ENCODE data around the gene MIAT. TPM values are rescaled to one million over a fixed set of nuclear protein-coding genes. Genes with fewer than 3 reads are reported as not detected.
A peak's percentile ranks its signal among the peaks of the same experiment; 100 is the strongest.

MIAT gene
- total and polyA plus RNA-seq, 12 donors = 0.18 to 23.9 (median 3.1) TPM

DNA sequence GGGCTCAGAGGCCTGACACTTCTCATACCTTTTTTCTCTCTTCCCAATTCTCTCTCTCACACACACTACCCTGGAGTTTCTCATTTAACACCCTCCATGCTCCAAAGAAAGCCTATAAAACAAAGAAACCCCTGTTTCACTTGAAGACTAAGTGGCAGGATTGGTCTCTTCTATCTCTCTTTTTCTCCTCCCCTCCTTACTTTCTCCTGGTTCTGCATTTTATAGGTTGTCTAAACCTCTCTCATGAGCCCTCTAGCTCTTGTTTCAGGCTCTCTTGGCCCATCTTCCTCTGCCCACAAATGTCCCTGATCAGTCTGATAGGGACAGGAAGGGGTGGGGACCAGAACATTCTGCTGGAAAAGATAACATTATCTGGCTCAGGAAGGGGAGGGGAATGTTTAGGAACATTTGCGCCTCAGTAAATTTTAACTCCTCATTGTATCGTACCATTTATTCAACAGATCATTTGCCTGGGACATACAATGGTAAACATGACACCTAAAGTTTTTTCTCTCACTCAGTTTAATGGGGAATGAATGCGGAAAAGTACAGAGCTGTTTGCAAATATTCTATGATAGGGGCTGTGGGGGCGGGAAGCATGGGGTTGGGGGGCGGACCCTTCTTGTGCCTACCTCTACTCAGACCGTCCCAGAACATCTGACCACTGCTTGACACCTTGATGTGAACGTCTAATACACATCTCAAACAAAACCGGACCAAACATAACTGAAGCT, 24.8 kb upstream of the MIAT start:
- TF ChIP-seq POLR2A (IDR thresholded peaks at IDR 0.05) = no peak
- TF ChIP-seq, protein P1, sequence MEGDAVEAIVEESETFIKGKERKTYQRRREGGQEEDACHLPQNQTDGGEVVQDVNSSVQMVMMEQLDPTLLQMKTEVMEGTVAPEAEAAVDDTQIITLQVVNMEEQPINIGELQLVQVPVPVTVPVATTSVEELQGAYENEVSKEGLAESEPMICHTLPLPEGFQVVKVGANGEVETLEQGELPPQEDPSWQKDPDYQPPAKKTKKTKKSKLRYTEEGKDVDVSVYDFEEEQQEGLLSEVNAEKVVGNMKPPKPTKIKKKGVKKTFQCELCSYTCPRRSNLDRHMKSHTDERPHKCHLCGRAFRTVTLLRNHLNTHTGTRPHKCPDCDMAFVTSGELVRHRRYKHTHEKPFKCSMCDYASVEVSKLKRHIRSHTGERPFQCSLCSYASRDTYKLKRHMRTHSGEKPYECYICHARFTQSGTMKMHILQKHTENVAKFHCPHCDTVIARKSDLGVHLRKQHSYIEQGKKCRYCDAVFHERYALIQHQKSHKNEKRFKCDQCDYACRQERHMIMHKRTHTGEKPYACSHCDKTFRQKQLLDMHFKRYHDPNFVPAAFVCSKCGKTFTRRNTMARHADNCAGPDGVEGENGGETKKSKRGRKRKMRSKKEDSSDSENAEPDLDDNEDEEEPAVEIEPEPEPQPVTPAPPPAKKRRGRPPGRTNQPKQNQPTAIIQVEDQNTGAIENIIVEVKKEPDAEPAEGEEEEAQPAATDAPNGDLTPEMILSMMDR (IDR thresholded peaks at IDR 0.05) = no peak
- peak overlapping the region in 1 of 5 donors; percentile 52 for H3K27ac ChIP-seq
- intact Hi-C loops (cut with DNase I) = no loop called here
- DNase-seq = peak in 1 of 7 donors; percentile 12
- H3K4me1 ChIP-seq (replicated peaks in 1 of 2) = no peaks in the 10 kb centered on the region
- no peak overlapping the region for H3K4me3 ChIP-seq
- no peaks in the 10 kb centered on the region for H3K36me3 ChIP-seq (replicated peaks in 1 of 2)
- no peaks in the 10 kb centered on the region for H3K9me3 ChIP-seq (replicated peaks in 1 of 3)
- no peaks in the 10 kb centered on the region for H3K27me3 ChIP-seq
- 45 to 67% (median 57%) methylated on average over 8 of the region's 8 CpGs for WGBS, 4 donors

DNA sequence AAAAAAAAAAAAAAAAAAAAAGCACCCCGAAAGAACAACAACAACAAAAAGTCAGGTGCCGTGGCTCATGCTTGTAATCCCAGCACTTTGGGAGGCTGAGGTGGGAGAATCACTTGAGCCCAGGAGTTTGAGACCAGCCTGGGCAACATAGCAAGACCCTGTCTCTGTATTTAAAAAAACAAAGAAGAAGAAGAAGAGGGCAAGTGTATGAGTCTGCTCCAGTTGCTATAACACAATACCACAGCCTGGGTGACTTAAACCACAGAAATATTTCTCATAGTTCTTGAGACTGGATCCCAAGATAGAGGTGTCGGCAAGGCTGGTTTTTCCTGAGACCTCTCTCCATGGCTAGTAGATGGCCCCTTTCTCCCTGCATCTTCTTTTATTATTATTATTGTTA, 23.2 kb upstream of the MIAT start:
- Histone ChIP-seq H3K27me3 (no peaks in the 10 kb centered on the region), H3K27ac (no peak overlapping the region), H3K4me1 (replicated peaks in 1 of 2) (no peaks in the 10 kb centered on the region), H3K9me3 (replicated peaks in 1 of 3) (no peaks in the 10 kb centered on the region), H3K36me3 (replicated peaks in 1 of 2) (no peaks in the 10 kb centered on the region), H3K4me3 (no peak overlapping the region)
- intact Hi-C loops (cut with DNase I) = no loop called here
- TF ChIP-seq POLR2A (IDR thresholded peaks at IDR 0.05) = no peak
- TF ChIP-seq, protein P1 (IDR thresholded peaks at IDR 0.05) = no peak
- no peak for DNase-seq
- WGBS, 4 donors = 92 to 95% (median 94%) methylated on average over 3 of the region's 3 CpGs

DNA sequence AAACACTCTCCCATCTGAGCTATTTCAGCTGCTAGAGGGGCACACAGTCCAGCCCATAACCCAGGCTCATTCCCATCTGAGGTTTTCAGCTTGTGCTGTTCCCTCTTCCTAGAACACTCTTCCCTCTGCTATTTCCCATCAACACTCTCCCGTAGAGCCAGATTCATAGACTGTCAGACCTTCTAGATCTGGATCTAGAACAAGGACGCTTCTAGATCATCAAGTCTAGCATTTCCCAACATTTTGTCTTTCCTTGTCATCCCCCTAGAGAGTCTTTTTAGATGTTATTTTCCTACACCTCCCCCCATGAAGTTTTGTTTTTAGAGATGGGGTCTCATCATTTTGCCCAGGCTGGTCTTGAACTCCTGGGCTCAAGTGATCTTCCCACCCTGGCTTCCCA, 22.3 kb upstream of the MIAT start:
- no peaks in the 10 kb centered on the region for H3K27me3 ChIP-seq
- no peak for DNase-seq
- no peak for TF ChIP-seq POLR2A (IDR thresholded peaks at IDR 0.05)
- TF ChIP-seq, protein P1 (IDR thresholded peaks at IDR 0.05) = no peak

DNA sequence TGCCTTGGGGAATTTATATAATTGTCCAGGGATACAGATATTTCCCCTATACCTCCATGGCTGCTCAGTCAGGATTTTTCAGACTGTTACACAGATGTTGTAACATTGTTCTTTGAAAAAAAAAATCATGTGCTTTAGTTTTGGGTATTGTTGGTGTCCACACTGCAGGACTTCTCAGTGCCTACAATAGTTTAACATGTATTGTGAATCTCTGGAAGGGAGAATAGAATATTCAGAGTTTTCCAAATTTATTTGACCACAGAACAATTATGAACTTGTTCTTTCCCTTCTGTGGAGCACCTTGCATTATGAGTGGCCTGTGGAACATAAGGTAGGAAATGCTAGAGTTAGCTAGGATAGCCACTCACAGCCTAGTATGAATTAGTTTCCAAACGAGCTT, 21.1 kb upstream of the MIAT start:
- TF ChIP-seq, protein P1 (IDR thresholded peaks at IDR 0.05) = no peak
- no peak for TF ChIP-seq POLR2A (IDR thresholded peaks at IDR 0.05)
- Histone ChIP-seq H3K36me3 (replicated peaks in 1 of 2) (no peaks in the 10 kb centered on the region), H3K27ac (no peak overlapping the region), H3K27me3 (no peaks in the 10 kb centered on the region), H3K9me3 (replicated peaks in 1 of 3) (no peaks in the 10 kb centered on the region), H3K4me3 (no peak overlapping the region), H3K4me1 (replicated peaks in 1 of 2) (no peaks in the 10 kb centered on the region)
- intact Hi-C loops (cut with DNase I) = no loop called here
- no peak for DNase-seq
- 16 to 38% (median 24%) methylated on average over 1 of the region's 1 CpG for WGBS, 4 donors

More for the DNA sequence above, 22.3 kb upstream of the MIAT start:
- H3K27ac ChIP-seq = no peak overlapping the region
- H3K4me3 ChIP-seq = no peak overlapping the region
- H3K4me1 ChIP-seq (replicated peaks in 1 of 2) = no peaks in the 10 kb centered on the region
- intact Hi-C loops (cut with DNase I) = no loop called here
- H3K36me3 ChIP-seq (replicated peaks in 1 of 2) = no peaks in the 10 kb centered on the region
- H3K9me3 ChIP-seq (replicated peaks in 1 of 3) = no peaks in the 10 kb centered on the region
- 73 to 81% (median 77%) methylated on average over 2 of the region's 2 CpGs for whole genome bisulfite sequencing, 4 donors

Measured in adrenal gland (tissue), 12 donors.